HCT116 (cell line): Measurements from ENCODE around the gene C16orf90.

Source experiments
- CEBPB ChIP-seq: IDR thresholded peaks from 2 replicates; pipeline ENCODE4 v1.6.1; 2012; ENCODE audit warnings: low read depth
- FOSL1 ChIP-seq: IDR thresholded peaks from 2 replicates; pipeline ENCODE4 v1.6.1; 2012; ENCODE audit warnings: low read depth
- JUND ChIP-seq: IDR thresholded peaks from 2 replicates; pipeline ENCODE4 v1.6.1; 2012
- POLR2AphosphoS5 ChIP-seq: IDR thresholded peaks from 2 replicates; pipeline ENCODE4 v1.6.1; 2011; ENCODE audit warnings: mild to moderate bottlenecking, low read depth, low read length, moderate library complexity
- RAD21 ChIP-seq: IDR thresholded peaks from 2 replicates; pipeline ENCODE4 v1.6.1; 2012; ENCODE audit warnings: low read depth, mild to moderate bottlenecking
- SRF ChIP-seq: IDR thresholded peaks from 2 replicates; pipeline ENCODE4 v1.6.1; 2012; ENCODE audit warnings: low read depth
- YY1 ChIP-seq: IDR thresholded peaks from 2 replicates; pipeline ENCODE4 v1.6.1; 2011; ENCODE audit warnings: low read length, low read depth, moderate library complexity, mild to moderate bottlenecking; ENCODE audit not compliant: insufficient replicate concordance; ENCODE audit errors: extremely low read depth
- TF ChIP-seq, protein P1 (sequence below), 3 experiments: fragments of 200-600 bp in 1 of 3; sonication (generic) in 1 of 3; IDR thresholded peaks in 2 of 3; conservative IDR thresholded peaks in 1 of 3; 2 replicates each; pipeline ENCODE4 v1.5.1; 2012 to 2017; ENCODE audit warnings: low read depth in 2 of 3, low read length in 2 of 3, antibody characterized with exemption in 1 of 3, borderline replicate concordance in 1 of 3, control low read depth in 1 of 3, mild to moderate bottlenecking in 1 of 3, mixed read lengths in 1 of 3, mixed run types in 1 of 3, moderate library complexity in 1 of 3; ENCODE audit not compliant: insufficient read depth in 1 of 3
- TF ChIP-seq, protein P2 (sequence below): IDR thresholded peaks from 2 replicates; pipeline ENCODE4 v1.6.1; 2012; ENCODE audit warnings: low read depth

DNA sequence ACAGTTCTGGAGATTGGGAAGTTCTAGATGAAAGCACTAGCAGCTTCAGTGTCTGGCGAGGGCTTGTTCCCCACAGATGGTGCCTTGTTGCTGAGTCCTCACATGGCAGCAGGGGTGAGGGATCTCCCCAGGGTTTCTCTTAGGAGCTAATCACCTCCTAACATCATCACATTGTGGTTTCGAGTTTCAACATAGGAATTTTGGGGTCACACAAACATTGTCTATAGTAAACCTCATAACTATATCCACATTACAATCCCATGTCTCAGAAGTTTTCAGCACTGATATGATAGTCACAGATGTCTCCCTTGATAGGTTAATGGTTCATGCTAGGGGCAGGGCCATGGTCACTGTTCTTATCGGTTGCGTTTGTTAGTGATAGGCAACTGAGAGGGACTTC lies 19.3 kb upstream of the C16orf90 start:
- TF ChIP-seq RAD21 (no peak), POLR2AphosphoS5 (no peak), JUND (no peak), YY1 (no peak), CEBPB (no peak), SRF (no peak), FOSL1 (no peak)
- TF ChIP-seq, protein P1, sequence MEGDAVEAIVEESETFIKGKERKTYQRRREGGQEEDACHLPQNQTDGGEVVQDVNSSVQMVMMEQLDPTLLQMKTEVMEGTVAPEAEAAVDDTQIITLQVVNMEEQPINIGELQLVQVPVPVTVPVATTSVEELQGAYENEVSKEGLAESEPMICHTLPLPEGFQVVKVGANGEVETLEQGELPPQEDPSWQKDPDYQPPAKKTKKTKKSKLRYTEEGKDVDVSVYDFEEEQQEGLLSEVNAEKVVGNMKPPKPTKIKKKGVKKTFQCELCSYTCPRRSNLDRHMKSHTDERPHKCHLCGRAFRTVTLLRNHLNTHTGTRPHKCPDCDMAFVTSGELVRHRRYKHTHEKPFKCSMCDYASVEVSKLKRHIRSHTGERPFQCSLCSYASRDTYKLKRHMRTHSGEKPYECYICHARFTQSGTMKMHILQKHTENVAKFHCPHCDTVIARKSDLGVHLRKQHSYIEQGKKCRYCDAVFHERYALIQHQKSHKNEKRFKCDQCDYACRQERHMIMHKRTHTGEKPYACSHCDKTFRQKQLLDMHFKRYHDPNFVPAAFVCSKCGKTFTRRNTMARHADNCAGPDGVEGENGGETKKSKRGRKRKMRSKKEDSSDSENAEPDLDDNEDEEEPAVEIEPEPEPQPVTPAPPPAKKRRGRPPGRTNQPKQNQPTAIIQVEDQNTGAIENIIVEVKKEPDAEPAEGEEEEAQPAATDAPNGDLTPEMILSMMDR (IDR thresholded peaks at IDR 0.05 in 2 of 3, conservative IDR thresholded peaks at IDR 0.05 in 1 of 3; ENCODE audit: borderline replicate concordance in 1 of 3, insufficient read depth in 1 of 3, low read depth in 2 of 3, low read length in 2 of 3), result no peak
- TF ChIP-seq, protein P2, sequence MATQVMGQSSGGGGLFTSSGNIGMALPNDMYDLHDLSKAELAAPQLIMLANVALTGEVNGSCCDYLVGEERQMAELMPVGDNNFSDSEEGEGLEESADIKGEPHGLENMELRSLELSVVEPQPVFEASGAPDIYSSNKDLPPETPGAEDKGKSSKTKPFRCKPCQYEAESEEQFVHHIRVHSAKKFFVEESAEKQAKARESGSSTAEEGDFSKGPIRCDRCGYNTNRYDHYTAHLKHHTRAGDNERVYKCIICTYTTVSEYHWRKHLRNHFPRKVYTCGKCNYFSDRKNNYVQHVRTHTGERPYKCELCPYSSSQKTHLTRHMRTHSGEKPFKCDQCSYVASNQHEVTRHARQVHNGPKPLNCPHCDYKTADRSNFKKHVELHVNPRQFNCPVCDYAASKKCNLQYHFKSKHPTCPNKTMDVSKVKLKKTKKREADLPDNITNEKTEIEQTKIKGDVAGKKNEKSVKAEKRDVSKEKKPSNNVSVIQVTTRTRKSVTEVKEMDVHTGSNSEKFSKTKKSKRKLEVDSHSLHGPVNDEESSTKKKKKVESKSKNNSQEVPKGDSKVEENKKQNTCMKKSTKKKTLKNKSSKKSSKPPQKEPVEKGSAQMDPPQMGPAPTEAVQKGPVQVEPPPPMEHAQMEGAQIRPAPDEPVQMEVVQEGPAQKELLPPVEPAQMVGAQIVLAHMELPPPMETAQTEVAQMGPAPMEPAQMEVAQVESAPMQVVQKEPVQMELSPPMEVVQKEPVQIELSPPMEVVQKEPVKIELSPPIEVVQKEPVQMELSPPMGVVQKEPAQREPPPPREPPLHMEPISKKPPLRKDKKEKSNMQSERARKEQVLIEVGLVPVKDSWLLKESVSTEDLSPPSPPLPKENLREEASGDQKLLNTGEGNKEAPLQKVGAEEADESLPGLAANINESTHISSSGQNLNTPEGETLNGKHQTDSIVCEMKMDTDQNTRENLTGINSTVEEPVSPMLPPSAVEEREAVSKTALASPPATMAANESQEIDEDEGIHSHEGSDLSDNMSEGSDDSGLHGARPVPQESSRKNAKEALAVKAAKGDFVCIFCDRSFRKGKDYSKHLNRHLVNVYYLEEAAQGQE, result no peak
